Uterus (tissue), 2 donors: ENCODE measurements around the gene MOGAT2.

Source experiments
- POLR2A ChIP-seq, 2 donors: fragments of 450-650 bp; IDR thresholded peaks; one replicate each; pipeline ENCODE4 v1.6.1; 2016; ENCODE audit warnings: antibody characterized with exemption in 2 of 2, mild to moderate bottlenecking in 1 of 2, moderate library complexity in 1 of 2
- TF ChIP-seq, protein P1 (sequence below), 4 experiments: fragments of 200-600 bp in 2 of 4; fragments of 450-650 bp in 2 of 4; sonication (generic) in 2 of 4; IDR thresholded peaks; one replicate each; pipeline ENCODE4 v1.5.1; 2016 to 2019; ENCODE audit warnings: antibody characterized with exemption in 4 of 4, mild to moderate bottlenecking in 2 of 4, moderate library complexity in 1 of 4

DNA sequence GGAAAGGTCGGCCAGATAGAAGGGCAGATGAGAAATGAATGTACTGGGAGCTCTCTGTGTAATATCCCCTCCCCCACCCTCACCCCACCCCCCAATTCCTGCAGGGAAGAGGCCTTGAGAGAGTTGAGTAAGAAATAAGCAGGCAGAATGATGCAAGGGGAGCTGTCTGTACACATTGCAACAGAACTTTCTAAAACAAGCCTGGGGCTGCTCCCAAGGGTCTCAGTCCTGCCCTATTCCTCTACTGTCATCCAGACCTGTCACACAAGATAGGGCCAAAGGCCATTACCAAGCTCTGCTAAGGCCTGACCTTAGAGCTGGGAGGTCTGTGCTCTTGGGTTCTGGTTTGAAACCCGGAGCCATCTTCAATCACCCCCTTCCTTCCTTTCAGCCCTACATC is 45.2 kb downstream of the MOGAT2 start:
- TF ChIP-seq, protein P1, sequence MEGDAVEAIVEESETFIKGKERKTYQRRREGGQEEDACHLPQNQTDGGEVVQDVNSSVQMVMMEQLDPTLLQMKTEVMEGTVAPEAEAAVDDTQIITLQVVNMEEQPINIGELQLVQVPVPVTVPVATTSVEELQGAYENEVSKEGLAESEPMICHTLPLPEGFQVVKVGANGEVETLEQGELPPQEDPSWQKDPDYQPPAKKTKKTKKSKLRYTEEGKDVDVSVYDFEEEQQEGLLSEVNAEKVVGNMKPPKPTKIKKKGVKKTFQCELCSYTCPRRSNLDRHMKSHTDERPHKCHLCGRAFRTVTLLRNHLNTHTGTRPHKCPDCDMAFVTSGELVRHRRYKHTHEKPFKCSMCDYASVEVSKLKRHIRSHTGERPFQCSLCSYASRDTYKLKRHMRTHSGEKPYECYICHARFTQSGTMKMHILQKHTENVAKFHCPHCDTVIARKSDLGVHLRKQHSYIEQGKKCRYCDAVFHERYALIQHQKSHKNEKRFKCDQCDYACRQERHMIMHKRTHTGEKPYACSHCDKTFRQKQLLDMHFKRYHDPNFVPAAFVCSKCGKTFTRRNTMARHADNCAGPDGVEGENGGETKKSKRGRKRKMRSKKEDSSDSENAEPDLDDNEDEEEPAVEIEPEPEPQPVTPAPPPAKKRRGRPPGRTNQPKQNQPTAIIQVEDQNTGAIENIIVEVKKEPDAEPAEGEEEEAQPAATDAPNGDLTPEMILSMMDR (IDR thresholded peaks at IDR 0.05) = no peak
- no peak for TF ChIP-seq POLR2A (IDR thresholded peaks at IDR 0.05)
